HEK293T (cell line): Measurements from ENCODE around the gene STMN1.

Experiments
- ARNT ChIP-seq: fragments of 450-650 bp; IDR thresholded peaks from 2 replicates; pipeline ENCODE4 v1.6.1; 2017; ENCODE audit warnings: mild to moderate bottlenecking
- BHLHE40 ChIP-seq: fragments of 450-650 bp; IDR thresholded peaks from 2 replicates; pipeline ENCODE4 v1.6.1; 2016; ENCODE audit warnings: mild to moderate bottlenecking, moderate library complexity, borderline replicate concordance
- CTBP1 ChIP-seq: fragments of 450-650 bp; IDR thresholded peaks from 2 replicates; pipeline ENCODE4 v1.6.1; 2016; ENCODE audit warnings: borderline replicate concordance
- ELF4 ChIP-seq: fragments of 450-650 bp; IDR thresholded peaks from 2 replicates; pipeline ENCODE4 v1.6.1; 2017; ENCODE audit warnings: antibody characterized with exemption
- FOXA1 ChIP-seq: fragments of 450-650 bp; IDR thresholded peaks from 2 replicates; pipeline ENCODE4 v1.6.1; 2016; ENCODE audit warnings: mild to moderate bottlenecking
- FOXK2 ChIP-seq: fragments of 450-650 bp; IDR thresholded peaks from 2 replicates; pipeline ENCODE4 v1.6.1; 2016; ENCODE audit warnings: mild to moderate bottlenecking
- FOXM1 ChIP-seq: fragments of 450-650 bp; IDR thresholded peaks from 2 replicates; pipeline ENCODE4 v1.6.1; 2017; ENCODE audit warnings: mild to moderate bottlenecking, borderline replicate concordance
- HDGF ChIP-seq: fragments of 450-650 bp; IDR thresholded peaks from 2 replicates; pipeline ENCODE4 v1.6.1; 2017; ENCODE audit warnings: antibody characterized with exemption, borderline replicate concordance
- LEF1 ChIP-seq: fragments of 450-650 bp; IDR thresholded peaks from 2 replicates; pipeline ENCODE4 v1.6.1; 2017; ENCODE audit warnings: mild to moderate bottlenecking, borderline replicate concordance
- NFRKB ChIP-seq: fragments of 450-650 bp; IDR thresholded peaks from 2 replicates; pipeline ENCODE4 v1.6.1; 2016; ENCODE audit warnings: mild to moderate bottlenecking, moderate library complexity
- SP1 ChIP-seq: fragments of 450-650 bp; IDR thresholded peaks from 2 replicates; pipeline ENCODE4 v1.6.1; 2017
- SUZ12 ChIP-seq: fragments of 450-650 bp; IDR thresholded peaks from 2 replicates; pipeline ENCODE4 v1.6.1; 2016; ENCODE audit warnings: mild to moderate bottlenecking
- TF ChIP-seq, protein P1 (sequence below): fragments of 450-650 bp; IDR thresholded peaks from 2 replicates; pipeline ENCODE4 v1.6.1; 2016

DNA sequence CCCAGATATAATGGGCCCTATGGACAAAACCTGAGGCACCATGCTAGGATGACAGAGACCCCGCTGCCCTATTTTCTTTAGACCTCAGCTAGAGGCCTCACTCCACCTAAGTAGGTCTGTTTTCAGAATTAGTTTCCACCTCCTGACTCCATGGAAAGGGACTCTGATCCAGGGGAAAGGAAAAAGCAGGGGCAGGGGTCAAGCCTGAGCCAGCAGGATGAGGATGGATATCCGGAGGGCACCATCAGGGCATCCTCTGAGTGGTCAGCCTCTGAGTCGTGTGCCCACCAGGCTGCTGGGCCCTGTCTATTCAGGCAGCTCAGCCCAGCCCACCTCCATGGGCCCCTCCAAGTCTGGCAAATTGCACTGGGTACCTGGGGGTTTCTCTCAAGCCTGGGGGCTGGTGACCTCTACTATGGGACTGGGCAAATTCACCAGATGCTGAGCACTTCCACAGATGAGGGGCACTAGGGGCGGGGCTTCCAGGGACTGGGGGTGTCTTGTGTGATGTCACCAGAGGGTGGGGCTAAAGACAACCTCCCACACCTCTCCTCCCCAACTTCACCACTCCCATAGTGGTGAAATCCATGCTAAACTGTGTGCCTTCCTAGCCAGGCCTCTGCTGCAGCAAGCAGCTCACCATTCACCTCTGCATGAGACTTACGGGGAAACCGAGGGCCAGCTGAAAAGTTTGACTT, 36.2 kb downstream of the STMN1 start:
- TF ChIP-seq SP1 (no peak), NFRKB (no peak), HDGF (no peak), FOXM1 (no peak), FOXK2 (no peak), LEF1 (no peak), ARNT (no peak), ELF4 (no peak), FOXA1 (no peak), BHLHE40 (no peak), SUZ12 (no peak), CTBP1 (no peak)
- TF ChIP-seq, protein P1, sequence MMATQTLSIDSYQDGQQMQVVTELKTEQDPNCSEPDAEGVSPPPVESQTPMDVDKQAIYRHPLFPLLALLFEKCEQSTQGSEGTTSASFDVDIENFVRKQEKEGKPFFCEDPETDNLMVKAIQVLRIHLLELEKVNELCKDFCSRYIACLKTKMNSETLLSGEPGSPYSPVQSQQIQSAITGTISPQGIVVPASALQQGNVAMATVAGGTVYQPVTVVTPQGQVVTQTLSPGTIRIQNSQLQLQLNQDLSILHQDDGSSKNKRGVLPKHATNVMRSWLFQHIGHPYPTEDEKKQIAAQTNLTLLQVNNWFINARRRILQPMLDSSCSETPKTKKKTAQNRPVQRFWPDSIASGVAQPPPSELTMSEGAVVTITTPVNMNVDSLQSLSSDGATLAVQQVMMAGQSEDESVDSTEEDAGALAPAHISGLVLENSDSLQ, result no peak
